Naive thymus-derived CD4-positive, alpha-beta T cell (primary cell): Measurements from ENCODE around the gene COL5A1. TPM values are rescaled to one million over a fixed set of nuclear protein-coding genes. Genes with fewer than 3 reads are reported as not detected.

Experiments used
- ATAC-seq: fragments of 150-1000 bp; cut with Tn5 transposase; 2 replicates; pipeline ENCODE4 v1.10.0; 2021; ENCODE audit warnings: mild to moderate bottlenecking, moderate library complexity
- CTCF ChIA-PET: fragments of 350-600 bp; sonication (Branson Sonifier 250); formaldehyde crosslinking; loops from one replicate; lab custom pipeline; 2021; ENCODE audit warnings: antibody characterized with exemption; lab: Charles Lee
- POLR2A ChIA-PET: fragments of 350-600 bp; sonication (Branson Sonifier 250); formaldehyde crosslinking; loops from one replicate; lab custom pipeline; 2021; ENCODE audit warnings: antibody characterized with exemption, inconsistent platforms; lab: Charles Lee
- DNase-seq, 9 donors: peaks; one replicate each; pipeline versions ENCODE4 v3.0.0 to v3.0.0-alpha.2; 2020 to 2022; ENCODE audit warnings: mixed read lengths in 1 of 9
- H3K27ac ChIP-seq: one replicate; pipeline ENCODE4 v1.7.0; 2013; ENCODE audit warnings: mild to moderate bottlenecking, low read depth, low read length, moderate library complexity
- H3K27me3 ChIP-seq, 2 donors: one replicate each; pipeline ENCODE4 v1.7.0; 2013; ENCODE audit warnings: low read length in 2 of 2, mild to moderate bottlenecking in 2 of 2, moderate library complexity in 2 of 2; ENCODE audit not compliant: control insufficient read depth in 2 of 2, insufficient read depth in 2 of 2
- H3K36me3 ChIP-seq, 3 experiments: 1 replicate in 2 of 3; 2 replicates in 1 of 3; pipeline ENCODE4 v1.7.0; 2013; ENCODE audit warnings: low read length in 3 of 3, mild to moderate bottlenecking in 3 of 3, moderate library complexity in 1 of 3; ENCODE audit not compliant: insufficient read depth in 3 of 3, control insufficient read depth in 2 of 3
- H3K4me1 ChIP-seq, 2 donors: one replicate each; pipeline ENCODE4 v1.7.0; 2013; ENCODE audit warnings: low read length in 2 of 2, mild to moderate bottlenecking in 2 of 2, moderate library complexity in 1 of 2; ENCODE audit not compliant: control insufficient read depth in 2 of 2, insufficient read depth in 2 of 2
- H3K4me3 ChIP-seq: 2 replicates; pipeline ENCODE4 v1.7.0; 2013; ENCODE audit warnings: mild to moderate bottlenecking, low read length
- H3K9me3 ChIP-seq, 3 experiments: 1 replicate in 2 of 3; 2 replicates in 1 of 3; pipeline ENCODE4 v1.7.0; 2013; ENCODE audit warnings: low read length in 3 of 3; ENCODE audit not compliant: control insufficient read depth in 2 of 3
- H3K27ac Mint-ChIP-seq, 9 donors: one replicate each; pipeline ENCODE4 v1.8.0; 2020 to 2022; ENCODE audit warnings: mixed read lengths in 9 of 9, mild to moderate bottlenecking in 8 of 9, moderate library complexity in 5 of 9, inconsistent platforms in 2 of 9
- H3K27me3 Mint-ChIP-seq, 5 donors: one replicate each; pipeline ENCODE4 v1.8.0; 2021 to 2022; ENCODE audit warnings: mixed read lengths in 5 of 5, mild to moderate bottlenecking in 1 of 5
- H3K36me3 Mint-ChIP-seq, 5 donors: one replicate each; pipeline ENCODE4 v1.8.0; 2020 to 2022; ENCODE audit warnings: mixed read lengths in 5 of 5, mild to moderate bottlenecking in 3 of 5, inconsistent platforms in 1 of 5
- H3K4me1 Mint-ChIP-seq, 7 donors: one replicate each; pipeline ENCODE4 v1.8.0; 2020 to 2022; ENCODE audit warnings: mixed read lengths in 7 of 7, mild to moderate bottlenecking in 3 of 7, inconsistent platforms in 1 of 7
- H3K4me3 Mint-ChIP-seq, 10 donors: one replicate each; pipeline ENCODE4 v1.8.0; 2020 to 2022; ENCODE audit warnings: mild to moderate bottlenecking in 10 of 10, mixed read lengths in 10 of 10, moderate library complexity in 6 of 10, inconsistent platforms in 2 of 10
- H3K9me3 Mint-ChIP-seq, 11 donors: one replicate each; pipeline ENCODE4 v1.8.0; 2020 to 2022; ENCODE audit warnings: mixed read lengths in 11 of 11, mild to moderate bottlenecking in 4 of 11, inconsistent platforms in 1 of 11, moderate library complexity in 1 of 11
- intact Hi-C, 2 donors: fragments of 100-400 bp; cut with micrococcal nuclease; formaldehyde crosslinking; loops; one replicate each; pipeline ENCODE4 v1.15.1; 2023
- polyA plus RNA-seq, 2 donors: library from polyadenylated mRNA; unstranded; fragments of 300-500 nt; fragmentation: Illumina TruSeq; gene quantifications; one replicate each; pipeline ENCODE4 v1.2.3, GENCODE V29; 2021
- total RNA-seq, 6 experiments: library from RNA in 5 of 6; stranded (reverse) in 5 of 6; gene quantifications; 1 replicate in 5 of 6; 2 replicates in 1 of 6; pipeline ENCODE4 v1.2.3 and lab custom pipeline; 2021 to 2026

COL5A1 gene
- total and polyA plus RNA-seq, 7 experiments from 2014 or later, result 0.16 to 0.56 (median 0.24) TPM; not detected in 2

DNA sequence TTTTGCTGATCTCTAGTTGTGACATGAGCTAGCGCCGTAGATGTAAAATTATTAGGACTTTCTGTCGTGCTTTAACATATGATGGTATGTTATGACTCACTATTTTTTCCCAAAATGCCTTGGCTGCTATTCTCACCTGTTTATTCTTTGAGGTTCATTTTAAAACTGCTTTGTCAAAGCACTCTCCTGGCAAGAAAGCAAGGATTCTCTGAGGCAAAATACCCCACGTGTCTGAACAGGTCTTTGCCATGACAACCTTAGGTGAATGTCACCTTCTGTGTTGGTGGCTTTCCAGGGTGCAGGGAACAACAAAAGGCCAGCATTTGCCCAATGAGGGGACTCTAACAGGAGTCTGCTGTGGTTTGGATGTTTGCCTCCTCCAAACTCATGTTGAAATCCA lies 30.6 kb upstream of the COL5A1 start:
- H3K4me1 ChIP-seq, result no peaks in the 10 kb centered on the region
- ATAC-seq, result no peak
- no peak overlapping the region for H3K4me3 Mint-ChIP-seq
- peaks cover 0 to 29% (median 17%) of the 10 kb centered on the region in 5 donors for H3K27me3 Mint-ChIP-seq
- no peak overlapping the region for H3K27ac Mint-ChIP-seq
- H3K4me3 ChIP-seq, result no peak overlapping the region
- no peak for DNase-seq
- H3K9me3 ChIP-seq, result peaks cover 0 to 5% (median 0%) of the 10 kb centered on the region in 3 experiments
- no peaks in the 10 kb centered on the region for H3K27me3 ChIP-seq
- peaks cover 0 to 12% (median 6%) of the 10 kb centered on the region in 5 donors for H3K36me3 Mint-ChIP-seq
- H3K27ac ChIP-seq, result no peak overlapping the region
- intact Hi-C loops, result no loop called here
- H3K9me3 Mint-ChIP-seq, result peaks cover 0 to 39% (median 15%) of the 10 kb centered on the region in 11 donors
- POLR2A ChIA-PET, result no interaction called here
- CTCF ChIA-PET, result no interaction called here
- H3K36me3 ChIP-seq, result no peaks in the 10 kb centered on the region
- no peaks in the 10 kb centered on the region for H3K4me1 Mint-ChIP-seq

DNA sequence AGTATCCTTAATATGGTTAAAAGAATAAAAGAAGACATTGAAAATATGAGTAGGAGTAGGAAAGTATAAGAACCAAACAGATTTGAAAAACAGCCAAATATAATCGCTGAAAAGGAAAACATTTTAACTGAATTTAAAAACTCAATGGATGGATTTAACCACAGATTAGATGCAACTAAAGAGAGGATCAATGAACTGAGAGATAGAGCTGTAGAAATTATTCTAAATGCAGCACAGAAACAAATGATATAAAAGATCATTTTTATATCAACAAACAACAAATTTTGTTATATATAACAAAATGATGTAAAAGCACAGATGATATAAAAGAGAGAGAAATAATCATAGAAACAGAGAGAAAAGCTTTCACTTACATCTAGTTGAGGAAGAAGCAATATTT lies 29.3 kb upstream of the COL5A1 start:
- Mint-ChIP-seq H3K9me3 (peaks cover 0 to 39% (median 15%) of the 10 kb centered on the region in 11 donors), H3K27me3 (peaks cover 0 to 29% (median 17%) of the 10 kb centered on the region in 5 donors), H3K4me3 (no peak overlapping the region), H3K4me1 (no peaks in the 10 kb centered on the region), H3K36me3 (peaks cover 0 to 12% (median 6%) of the 10 kb centered on the region in 5 donors), H3K27ac (no peak overlapping the region)
- POLR2A ChIA-PET, result no interaction called here
- H3K4me1 ChIP-seq, result no peaks in the 10 kb centered on the region
- H3K36me3 ChIP-seq, result no peaks in the 10 kb centered on the region
- intact Hi-C loops, result no loop called here
- H3K4me3 ChIP-seq, result no peak overlapping the region
- peaks cover 0 to 5% (median 0%) of the 10 kb centered on the region in 3 experiments for H3K9me3 ChIP-seq
- no peak overlapping the region for H3K27ac ChIP-seq
- CTCF ChIA-PET, result no interaction called here
- H3K27me3 ChIP-seq, result no peaks in the 10 kb centered on the region
- ATAC-seq (no peak), DNase-seq (no peak)

DNA sequence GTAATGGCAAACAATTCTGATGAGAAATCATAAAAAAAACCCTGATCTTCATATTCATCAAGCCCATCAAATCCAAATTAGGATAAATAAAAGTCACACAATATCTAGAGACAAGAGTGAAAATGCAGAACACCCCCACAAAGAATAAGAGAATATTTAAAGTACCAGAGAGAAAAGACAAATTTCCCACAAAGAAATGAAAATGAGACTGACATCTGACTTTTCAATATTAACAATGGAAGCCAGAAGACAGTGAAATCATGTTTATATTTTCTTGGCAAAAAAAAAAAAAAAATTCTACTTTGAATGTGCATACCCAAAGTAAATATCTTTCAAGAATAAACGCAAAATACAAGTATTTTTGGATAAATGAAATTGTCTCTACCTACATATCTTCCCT lies 28.9 kb upstream of the COL5A1 start:
- POLR2A ChIA-PET, result no interaction called here
- peaks cover 0 to 39% (median 15%) of the 10 kb centered on the region in 11 donors for H3K9me3 Mint-ChIP-seq

DNA sequence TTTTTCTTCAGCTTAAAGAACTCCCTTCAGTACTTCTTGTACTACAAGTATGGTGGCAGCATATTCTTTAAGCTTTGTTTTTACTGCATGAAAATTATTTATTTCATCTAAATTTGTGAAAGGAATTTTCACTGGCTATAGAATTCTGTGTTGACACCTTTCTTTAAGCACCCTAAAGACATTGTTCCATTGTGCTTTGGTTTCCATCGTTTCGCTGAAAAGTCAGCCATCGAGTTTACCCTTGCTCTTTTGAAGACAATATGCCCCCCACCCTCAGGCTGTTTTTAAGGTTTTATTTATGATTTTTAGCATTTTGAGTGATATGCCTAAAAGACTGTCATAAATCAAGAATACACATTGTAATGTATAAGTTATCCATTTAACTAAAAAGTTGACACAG lies 27.3 kb upstream of the COL5A1 start:
- Mint-ChIP-seq H3K27ac (no peak overlapping the region), H3K4me3 (no peak overlapping the region), H3K27me3 (peaks cover 0 to 26% (median 16%) of the 10 kb centered on the region in 5 donors), H3K4me1 (no peaks in the 10 kb centered on the region), H3K36me3 (peaks cover 0 to 12% (median 6%) of the 10 kb centered on the region in 5 donors), H3K9me3 (peaks cover 0 to 39% (median 15%) of the 10 kb centered on the region in 11 donors)
- no peaks in the 10 kb centered on the region for H3K27me3 ChIP-seq
- no peaks in the 10 kb centered on the region for H3K4me1 ChIP-seq
- no peak overlapping the region for H3K4me3 ChIP-seq
- ChIA-PET POLR2A (no interaction called here), CTCF (interaction anchor here (0.5 kb wide), 1 partner anchor 22 kb away, joined by 3 read pairs; no protein-coding TSS in a partner anchor)
- H3K27ac ChIP-seq, result no peak overlapping the region
- intact Hi-C loops, result no loop called here
- no peaks in the 10 kb centered on the region for H3K36me3 ChIP-seq
- ATAC-seq (no peak), DNase-seq (no peak)
- peaks cover 0 to 5% (median 0%) of the 10 kb centered on the region in 3 experiments for H3K9me3 ChIP-seq

More for the DNA sequence above, 28.9 kb upstream of the COL5A1 start:
- Histone ChIP-seq H3K4me3 (no peak overlapping the region), H3K36me3 (no peaks in the 10 kb centered on the region), H3K9me3 (peaks cover 0 to 5% (median 0%) of the 10 kb centered on the region in 3 experiments), H3K27ac (no peak overlapping the region), H3K4me1 (no peaks in the 10 kb centered on the region), H3K27me3 (no peaks in the 10 kb centered on the region)
- Mint-ChIP-seq H3K36me3 (peaks cover 0 to 12% (median 6%) of the 10 kb centered on the region in 5 donors), H3K27ac (no peak overlapping the region), H3K27me3 (peaks cover 0 to 29% (median 17%) of the 10 kb centered on the region in 5 donors), H3K4me1 (no peaks in the 10 kb centered on the region), H3K4me3 (no peak overlapping the region)
- CTCF ChIA-PET, result no interaction called here
- no peak for DNase-seq
- no peak for ATAC-seq
- intact Hi-C loops, result no loop called here

DNA sequence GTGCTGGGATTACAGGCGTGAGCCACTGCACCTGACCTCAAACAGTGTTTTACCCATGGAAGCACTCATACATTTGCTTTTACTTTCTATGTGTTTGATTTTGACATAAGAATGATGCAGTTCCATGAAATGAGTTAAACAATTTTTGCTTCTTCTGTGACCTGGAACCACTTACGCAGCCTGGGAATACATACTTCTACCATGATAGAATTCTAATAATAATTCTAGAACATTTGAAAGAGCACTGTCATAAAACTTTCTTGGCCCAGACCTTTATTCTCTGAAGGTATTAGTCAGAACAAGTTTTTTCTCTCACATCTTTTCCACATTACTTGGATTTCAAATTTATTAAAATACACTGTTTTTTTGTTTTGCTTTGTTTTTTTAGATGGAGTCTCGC lies 25.3 kb upstream of the COL5A1 start:
- ATAC-seq, result no peak
- peaks cover 0 to 5% (median 0%) of the 10 kb centered on the region in 3 experiments for H3K9me3 ChIP-seq
- no peak overlapping the region for H3K27ac ChIP-seq
- intact Hi-C loops, result no loop called here
- H3K36me3 Mint-ChIP-seq, result peaks cover 0 to 12% (median 6%) of the 10 kb centered on the region in 5 donors
- no peak for DNase-seq
- no peak overlapping the region for H3K4me3 Mint-ChIP-seq
- H3K27me3 ChIP-seq, result no peaks in the 10 kb centered on the region
- no peaks in the 10 kb centered on the region for H3K36me3 ChIP-seq
- no peak overlapping the region for H3K27ac Mint-ChIP-seq
- ChIA-PET POLR2A (no interaction called here), CTCF (no interaction called here)
- no peaks in the 10 kb centered on the region for H3K4me1 ChIP-seq
- H3K4me1 Mint-ChIP-seq, result no peaks in the 10 kb centered on the region
- peaks cover 0 to 32% (median 14%) of the 10 kb centered on the region in 11 donors for H3K9me3 Mint-ChIP-seq
- peaks cover 0 to 16% (median 11%) of the 10 kb centered on the region in 5 donors for H3K27me3 Mint-ChIP-seq
- no peak overlapping the region for H3K4me3 ChIP-seq

DNA sequence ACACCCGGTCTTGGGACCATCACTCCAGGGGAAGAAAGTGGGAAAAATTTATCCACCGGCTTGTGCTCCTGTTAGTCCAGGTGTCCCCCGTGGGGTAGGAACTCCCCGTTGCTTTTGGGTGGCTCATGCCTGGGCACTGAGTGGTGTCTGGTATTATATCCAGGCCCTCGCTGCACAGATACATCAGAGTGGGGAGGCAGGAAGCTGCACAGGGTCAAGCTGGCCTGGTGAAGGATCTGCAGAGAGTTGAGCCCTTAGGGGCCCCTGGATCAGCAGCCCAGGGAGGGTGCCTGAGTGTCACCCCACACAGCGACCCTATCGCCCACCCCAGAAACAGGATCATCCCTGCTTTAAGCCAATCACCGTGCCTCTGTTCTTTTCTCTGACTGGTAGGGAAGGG lies 24.4 kb upstream of the COL5A1 start:
- intact Hi-C loops, result no loop called here
- peaks cover 0 to 24% (median 10%) of the 10 kb centered on the region in 11 donors for H3K9me3 Mint-ChIP-seq
- peaks cover 0 to 8% (median under 1%) of the 10 kb centered on the region in 5 donors for H3K36me3 Mint-ChIP-seq
- DNase-seq (no peak), ATAC-seq (no peak)
- Histone ChIP-seq H3K27ac (no peak overlapping the region), H3K4me3 (no peak overlapping the region), H3K27me3 (no peaks in the 10 kb centered on the region), H3K9me3 (peaks cover 0 to 5% (median 0%) of the 10 kb centered on the region in 3 experiments), H3K36me3 (no peaks in the 10 kb centered on the region), H3K4me1 (no peaks in the 10 kb centered on the region)
- no peaks in the 10 kb centered on the region for H3K4me1 Mint-ChIP-seq
- POLR2A ChIA-PET, result no interaction called here
- H3K4me3 Mint-ChIP-seq, result no peak overlapping the region
- CTCF ChIA-PET, result no interaction called here
- H3K27ac Mint-ChIP-seq, result no peak overlapping the region
- peaks cover 0 to 15% (median 6%) of the 10 kb centered on the region in 5 donors for H3K27me3 Mint-ChIP-seq

DNA sequence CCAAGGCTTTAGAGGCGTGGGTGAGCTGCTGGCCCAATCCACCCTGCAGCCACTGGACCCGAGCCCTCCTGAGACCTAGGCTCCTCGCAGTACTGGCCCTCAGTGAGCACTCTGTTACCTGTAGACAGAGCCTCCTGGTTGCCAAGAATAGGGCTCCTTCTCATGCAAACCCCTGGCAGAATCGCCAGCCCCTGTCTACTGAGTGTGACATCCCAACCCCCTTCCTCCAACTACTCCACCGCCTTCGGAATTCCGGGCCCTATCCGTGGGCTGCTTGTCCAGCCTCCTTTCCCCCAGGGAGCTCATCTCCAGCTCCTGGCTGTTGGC lies 23.8 kb upstream of the COL5A1 start:
- H3K27ac Mint-ChIP-seq, result no peak overlapping the region
- CTCF ChIA-PET, result no interaction called here
- Histone ChIP-seq H3K4me1 (no peaks in the 10 kb centered on the region), H3K27me3 (no peaks in the 10 kb centered on the region), H3K9me3 (peaks cover 0 to under 1% (median 0%) of the 10 kb centered on the region in 3 experiments), H3K4me3 (no peak overlapping the region), H3K36me3 (no peaks in the 10 kb centered on the region), H3K27ac (no peak overlapping the region)
- no peak overlapping the region for H3K4me3 Mint-ChIP-seq
- peaks cover 0 to 18% (median 6%) of the 10 kb centered on the region in 11 donors for H3K9me3 Mint-ChIP-seq
- intact Hi-C loops, result no loop called here
- ATAC-seq (no peak), DNase-seq (no peak)
- H3K4me1 Mint-ChIP-seq, result no peaks in the 10 kb centered on the region
- H3K27me3 Mint-ChIP-seq, result peaks cover 0 to 12% (median 7%) of the 10 kb centered on the region in 5 donors
- POLR2A ChIA-PET, result no interaction called here
- H3K36me3 Mint-ChIP-seq, result peaks cover 0 to 2% (median 0%) of the 10 kb centered on the region in 5 donors
